Endothelial cell of umbilical vein (primary cell): ENCODE measurements around the gene JARID2.

Experiments used
- CTCF ChIP-seq, 2 donors: IDR thresholded peaks; 1 replicate in 1 of 2; 2 replicates in 1 of 2; pipeline ENCODE4 v1.5.1; 2011; ENCODE audit warnings: low read length in 2 of 2, mild to moderate bottlenecking in 2 of 2, moderate library complexity in 2 of 2, control low read depth in 1 of 2, inconsistent platforms in 1 of 2, low read depth in 1 of 2; ENCODE audit not compliant: insufficient read depth in 1 of 2; ENCODE audit errors: extremely low read depth in 1 of 2
- EZH2 ChIP-seq: IDR thresholded peaks from 2 replicates; pipeline ENCODE4 v1.6.1; 2012; ENCODE audit warnings: borderline replicate concordance, low read depth, mild to moderate bottlenecking, moderate library complexity, low read length, inconsistent platforms; ENCODE audit not compliant: severe bottlenecking
- GATA2 ChIP-seq: IDR thresholded peaks from 2 replicates; pipeline ENCODE4 v1.7.0; 2011; ENCODE audit warnings: low read depth, mild to moderate bottlenecking, moderate library complexity, mixed read lengths, low read length; ENCODE audit not compliant: insufficient read length, insufficient read depth
- JUN ChIP-seq: IDR thresholded peaks from 2 replicates; pipeline ENCODE4 v1.6.1; 2011; ENCODE audit warnings: borderline replicate concordance, low read depth; ENCODE audit not compliant: insufficient read length, insufficient read depth
- MAX ChIP-seq: IDR thresholded peaks from 2 replicates; pipeline ENCODE4 v1.6.1; 2011; ENCODE audit not compliant: insufficient read depth, insufficient read length
- MYC ChIP-seq: IDR thresholded peaks from one replicate; pipeline ENCODE4 v1.6.1; 2011; ENCODE audit warnings: mild to moderate bottlenecking, low read depth, low read length
- POLR2A ChIP-seq: IDR thresholded peaks from 2 replicates; pipeline ENCODE4 v1.6.1; 2012; ENCODE audit warnings: low read depth, mild to moderate bottlenecking, control low read depth, low read length

- TF ChIP-seq CTCF (IDR thresholded peaks at IDR 0.05; ENCODE audit: extremely low read depth in 1 of 2, insufficient read depth in 1 of 2, low read depth in 1 of 2, low read length in 2 of 2) (no peak), MAX (no peak), MYC (no peak), EZH2 (no peak), POLR2A (no peak), JUN (no peak), GATA2 (no peak)
Measured at GRCh38 chr6:15414235-15414612, 168.4 kb downstream of the JARID2 start.
